HEK293T (cell line): ENCODE data around the gene NFKBIZ.

Source experiments
- CTCF ChIA-PET: fragments of 350-600 bp; formaldehyde crosslinking; extraction: SDS; loops from one replicate; lab custom pipeline; 2021; ENCODE audit warnings: antibody characterized with exemption, inconsistent platforms; lab: Yijun Ruan, JAX
- POLR2A ChIA-PET: fragments of 350-600 bp; formaldehyde crosslinking; extraction: SDS; loops from one replicate; lab custom pipeline; 2020; ENCODE audit warnings: antibody characterized with exemption, inconsistent platforms; lab: Yijun Ruan, JAX
- DNase-seq: peaks from one replicate; pipeline ENCODE4 v3.0.0; 2012; ENCODE audit warnings: mixed read lengths; ENCODE audit errors: extremely low spot score
- ARNT ChIP-seq: fragments of 450-650 bp; IDR thresholded peaks from 2 replicates; pipeline ENCODE4 v1.6.1; 2017; ENCODE audit warnings: mild to moderate bottlenecking
- BHLHE40 ChIP-seq: fragments of 450-650 bp; IDR thresholded peaks from 2 replicates; pipeline ENCODE4 v1.6.1; 2016; ENCODE audit warnings: mild to moderate bottlenecking, moderate library complexity, borderline replicate concordance
- CTBP1 ChIP-seq: fragments of 450-650 bp; IDR thresholded peaks from 2 replicates; pipeline ENCODE4 v1.6.1; 2016; ENCODE audit warnings: borderline replicate concordance
- ELF4 ChIP-seq: fragments of 450-650 bp; IDR thresholded peaks from 2 replicates; pipeline ENCODE4 v1.6.1; 2017; ENCODE audit warnings: antibody characterized with exemption
- FOXA1 ChIP-seq: fragments of 450-650 bp; IDR thresholded peaks from 2 replicates; pipeline ENCODE4 v1.6.1; 2016; ENCODE audit warnings: mild to moderate bottlenecking
- FOXK2 ChIP-seq: fragments of 450-650 bp; IDR thresholded peaks from 2 replicates; pipeline ENCODE4 v1.6.1; 2016; ENCODE audit warnings: mild to moderate bottlenecking
- FOXM1 ChIP-seq: fragments of 450-650 bp; IDR thresholded peaks from 2 replicates; pipeline ENCODE4 v1.6.1; 2017; ENCODE audit warnings: mild to moderate bottlenecking, borderline replicate concordance
- HDGF ChIP-seq: fragments of 450-650 bp; IDR thresholded peaks from 2 replicates; pipeline ENCODE4 v1.6.1; 2017; ENCODE audit warnings: antibody characterized with exemption, borderline replicate concordance
- L3MBTL2 ChIP-seq: fragments of 450-650 bp; conservative IDR thresholded peaks from 2 replicates; pipeline ENCODE4 v1.6.1; 2016; ENCODE audit warnings: mild to moderate bottlenecking
- LEF1 ChIP-seq: fragments of 450-650 bp; IDR thresholded peaks from 2 replicates; pipeline ENCODE4 v1.6.1; 2017; ENCODE audit warnings: mild to moderate bottlenecking, borderline replicate concordance
- NFRKB ChIP-seq: fragments of 450-650 bp; IDR thresholded peaks from 2 replicates; pipeline ENCODE4 v1.6.1; 2016; ENCODE audit warnings: mild to moderate bottlenecking, moderate library complexity
- SP1 ChIP-seq: fragments of 450-650 bp; IDR thresholded peaks from 2 replicates; pipeline ENCODE4 v1.6.1; 2017
- SUZ12 ChIP-seq: fragments of 450-650 bp; IDR thresholded peaks from 2 replicates; pipeline ENCODE4 v1.6.1; 2016; ENCODE audit warnings: mild to moderate bottlenecking
- TARDBP ChIP-seq: fragments of 450-650 bp; IDR thresholded peaks from 2 replicates; pipeline ENCODE4 v1.6.1; 2016
- ZNF384 ChIP-seq: fragments of 450-650 bp; IDR thresholded peaks from 2 replicates; pipeline ENCODE4 v1.6.1; 2016
- TF ChIP-seq, protein P1 (sequence below): fragments of 450-650 bp; IDR thresholded peaks from 2 replicates; pipeline ENCODE4 v1.6.1; 2016

Gene NFKBIZ

DNA sequence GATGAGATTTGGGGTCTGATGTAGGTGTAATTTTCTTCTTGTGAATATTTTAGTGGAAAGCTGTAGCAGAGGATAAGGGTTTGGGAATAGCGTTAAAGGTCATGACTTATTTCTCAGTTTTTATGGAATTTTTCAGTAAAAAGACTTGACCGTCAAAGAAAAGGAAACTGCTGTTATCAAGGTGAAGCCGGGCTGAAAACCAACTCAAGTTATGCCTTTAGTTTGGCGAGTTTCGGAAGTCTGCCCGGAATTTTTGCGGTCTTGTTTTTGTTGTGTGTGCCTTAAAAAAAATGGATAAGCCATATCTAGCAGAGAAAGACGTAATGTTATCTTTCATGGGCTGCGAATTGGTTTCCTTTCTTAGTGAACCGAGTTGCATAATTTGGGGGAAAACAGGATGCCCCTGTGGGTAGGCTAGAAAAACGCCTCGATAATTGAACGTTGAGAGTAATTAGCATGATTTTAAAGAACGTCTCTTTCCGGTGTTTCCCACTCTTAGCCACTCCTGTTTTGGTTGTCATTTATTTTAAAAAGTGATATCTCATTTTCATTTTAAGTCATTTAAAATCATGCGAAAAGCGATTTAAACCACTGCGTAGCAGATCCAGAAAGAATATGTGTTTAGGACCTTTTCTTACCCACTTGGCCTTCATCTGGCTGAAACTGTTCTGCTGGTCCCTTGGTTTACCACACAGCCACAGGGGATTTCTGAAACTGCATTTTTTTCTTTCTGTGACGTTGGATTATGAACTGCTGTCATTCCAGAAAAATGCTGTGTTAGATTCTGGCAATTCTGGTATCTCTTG is 1.1 kb downstream of the NFKBIZ start:
- DNase-seq: no peak
- TF ChIP-seq FOXK2 (no peak), ELF4 (no peak), CTBP1 (no peak), ZNF384 (no peak), ARNT (no peak), FOXA1 (no peak)
- POLR2A ChIA-PET: interaction anchor here (1.2 to 2.2 kb wide), 14 partner anchors 8 to 239 kb away, joined by 3 to 17 read pairs (median 7); no protein-coding TSS in a partner anchor
- CTCF ChIA-PET: no interaction called here

DNA sequence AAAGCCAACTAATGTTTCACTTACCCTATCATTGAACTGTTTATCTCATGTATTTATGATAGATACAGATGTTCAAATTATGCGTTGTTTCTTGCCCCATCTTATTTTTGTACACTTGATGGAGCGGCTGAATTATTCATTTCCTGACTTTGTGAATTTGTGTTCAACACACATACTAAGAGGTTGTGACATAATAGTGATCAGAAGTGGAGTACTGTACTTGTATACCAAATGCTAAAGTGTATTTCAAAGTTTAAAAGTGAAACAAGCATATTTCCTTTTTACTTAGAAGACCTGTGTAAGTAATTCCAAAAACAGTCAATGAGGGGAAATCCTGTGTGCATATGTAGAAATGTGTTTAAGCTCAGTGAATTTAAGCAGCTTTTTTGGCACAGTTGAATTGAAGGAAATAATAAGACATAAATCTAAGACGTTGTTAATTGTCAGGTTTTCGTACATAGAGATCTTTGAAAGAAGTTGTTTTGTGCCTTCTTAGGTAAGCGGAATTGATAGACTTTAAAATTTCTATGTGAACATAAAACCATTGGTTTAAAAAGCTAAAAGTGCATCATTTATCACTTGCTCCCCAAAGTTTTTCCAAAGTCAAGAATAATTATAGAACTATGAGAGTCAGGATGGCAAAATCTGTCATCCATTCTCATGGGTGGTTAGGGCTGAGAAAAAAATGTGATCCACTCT is 1.9 kb downstream of the NFKBIZ start:
- no peak for DNase-seq
- ChIA-PET POLR2A (no interaction called here), CTCF (no interaction called here)
- TF ChIP-seq CTBP1 (no peak), ELF4 (no peak), FOXA1 (no peak), ARNT (no peak), FOXK2 (no peak), SP1 (no peak), HDGF (no peak), LEF1 (no peak)

DNA sequence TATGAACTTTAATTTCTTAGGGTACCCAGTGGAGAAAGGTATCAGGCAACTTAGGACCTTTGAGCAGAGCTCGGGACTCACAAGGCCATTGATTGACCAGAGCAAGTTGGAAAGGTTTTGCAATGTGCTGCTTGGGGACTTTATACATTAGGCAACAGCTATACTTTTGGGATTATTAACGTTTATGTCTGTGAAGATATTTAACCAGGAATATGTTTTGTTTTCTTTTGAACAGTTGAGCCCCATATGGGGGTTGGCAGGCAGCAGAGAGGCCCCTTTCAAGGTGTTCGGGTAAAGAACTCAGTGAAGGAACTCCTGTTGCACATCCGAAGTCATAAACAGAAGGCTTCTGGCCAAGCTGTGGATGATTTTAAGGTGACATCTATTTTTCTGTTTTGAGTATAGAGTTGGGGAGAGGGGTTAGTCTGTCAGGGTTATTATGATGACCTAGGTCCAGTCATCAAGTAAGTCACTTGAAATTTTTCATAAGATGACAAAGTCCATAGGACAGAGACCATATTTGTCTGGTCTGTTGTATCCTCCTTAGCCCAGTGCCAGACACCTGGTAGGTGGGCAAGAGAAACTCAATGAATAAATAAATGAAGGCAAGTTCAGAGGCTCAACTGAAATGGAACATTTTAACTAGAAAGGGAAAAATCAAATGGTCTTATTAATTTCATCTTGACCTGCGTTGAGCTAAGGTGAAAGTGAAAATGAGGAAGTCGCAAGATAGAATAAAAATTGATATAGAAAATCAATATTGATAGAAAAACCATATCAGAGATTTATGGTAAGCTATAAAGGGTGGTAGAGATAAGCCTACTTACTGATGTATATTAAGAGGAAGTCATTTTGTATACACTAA is 2.8 kb downstream of the NFKBIZ start:
- CTCF ChIA-PET: no interaction called here
- DNase-seq: no peak
- POLR2A ChIA-PET: no interaction called here
- TF ChIP-seq, protein P1, sequence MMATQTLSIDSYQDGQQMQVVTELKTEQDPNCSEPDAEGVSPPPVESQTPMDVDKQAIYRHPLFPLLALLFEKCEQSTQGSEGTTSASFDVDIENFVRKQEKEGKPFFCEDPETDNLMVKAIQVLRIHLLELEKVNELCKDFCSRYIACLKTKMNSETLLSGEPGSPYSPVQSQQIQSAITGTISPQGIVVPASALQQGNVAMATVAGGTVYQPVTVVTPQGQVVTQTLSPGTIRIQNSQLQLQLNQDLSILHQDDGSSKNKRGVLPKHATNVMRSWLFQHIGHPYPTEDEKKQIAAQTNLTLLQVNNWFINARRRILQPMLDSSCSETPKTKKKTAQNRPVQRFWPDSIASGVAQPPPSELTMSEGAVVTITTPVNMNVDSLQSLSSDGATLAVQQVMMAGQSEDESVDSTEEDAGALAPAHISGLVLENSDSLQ: no peak
- no peak for TF ChIP-seq SUZ12
- no peak for TF ChIP-seq ARNT
- TF ChIP-seq NFRKB: no peak
- no peak for TF ChIP-seq FOXA1
- TF ChIP-seq FOXM1: no peak
- no peak for TF ChIP-seq ELF4
- no peak for TF ChIP-seq TARDBP
- no peak for TF ChIP-seq CTBP1
- no peak for TF ChIP-seq LEF1
- TF ChIP-seq HDGF: no peak
- no peak for TF ChIP-seq BHLHE40
- no peak for TF ChIP-seq SP1
- no peak for TF ChIP-seq L3MBTL2
- no peak for TF ChIP-seq ZNF384
- TF ChIP-seq FOXK2: no peak

DNA sequence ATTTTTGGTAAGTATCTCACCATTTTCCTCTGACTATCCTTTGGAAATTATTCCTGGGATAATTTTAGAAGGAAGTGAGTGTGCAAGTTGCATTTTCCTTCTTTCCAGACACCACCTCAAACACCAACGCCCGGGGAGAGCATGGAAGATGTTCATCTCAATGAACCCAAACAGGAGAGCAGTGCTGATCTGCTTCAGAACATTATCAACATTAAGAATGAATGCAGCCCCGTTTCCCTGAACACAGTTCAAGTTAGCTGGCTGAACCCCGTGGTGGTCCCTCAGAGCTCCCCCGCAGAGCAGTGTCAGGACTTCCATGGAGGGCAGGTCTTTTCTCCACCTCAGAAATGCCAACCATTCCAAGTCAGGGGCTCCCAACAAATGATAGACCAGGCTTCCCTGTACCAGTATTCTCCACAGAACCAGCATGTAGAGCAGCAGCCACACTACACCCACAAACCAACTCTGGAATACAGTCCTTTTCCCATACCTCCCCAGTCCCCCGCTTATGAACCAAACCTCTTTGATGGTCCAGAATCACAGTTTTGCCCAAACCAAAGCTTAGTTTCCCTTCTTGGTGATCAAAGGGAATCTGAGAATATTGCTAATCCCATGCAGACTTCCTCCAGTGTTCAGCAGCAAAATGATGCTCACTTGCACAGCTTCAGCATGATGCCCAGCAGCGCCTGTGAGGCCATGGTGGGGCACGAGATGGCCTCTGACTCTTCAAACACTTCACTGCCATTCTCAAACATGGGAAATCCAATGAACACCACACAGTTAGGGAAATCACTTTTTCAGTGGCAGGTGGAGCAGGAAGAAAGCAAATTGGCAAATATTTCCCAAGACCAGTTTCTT is 3.9 kb downstream of the NFKBIZ start:
- no peak for DNase-seq
- TF ChIP-seq TARDBP: no peak
- TF ChIP-seq ZNF384: no peak
- CTCF ChIA-PET: no interaction called here
- POLR2A ChIA-PET: no interaction called here

DNA sequence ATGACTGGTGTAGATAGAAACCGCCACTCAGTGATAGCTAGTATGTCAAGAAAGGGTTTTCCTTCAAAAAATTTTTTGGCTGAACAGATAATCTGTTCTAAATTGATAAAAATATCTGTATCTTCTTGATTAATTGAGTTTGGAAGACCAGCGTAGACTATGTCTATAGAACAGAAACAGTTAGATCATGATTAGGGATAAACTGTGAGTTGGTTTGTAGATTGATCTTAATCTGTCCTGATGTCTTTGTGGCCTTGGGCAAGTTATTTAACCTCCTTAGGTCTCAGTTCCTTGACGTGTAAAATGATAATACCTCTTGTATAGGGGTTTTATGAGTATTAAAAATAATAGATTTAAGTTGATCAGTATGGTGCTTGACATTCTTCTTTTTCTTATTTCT is 4.7 kb downstream of the NFKBIZ start:
- no peak for TF ChIP-seq FOXM1
- no peak for TF ChIP-seq TARDBP
- TF ChIP-seq, protein P1: no peak
- no peak for TF ChIP-seq NFRKB
- TF ChIP-seq BHLHE40: no peak
- TF ChIP-seq FOXA1: no peak
- no peak for TF ChIP-seq HDGF
- no peak for TF ChIP-seq FOXK2
- TF ChIP-seq SP1: no peak
- no peak for TF ChIP-seq CTBP1
- ChIA-PET CTCF (no interaction called here), POLR2A (no interaction called here)
- no peak for DNase-seq

DNA sequence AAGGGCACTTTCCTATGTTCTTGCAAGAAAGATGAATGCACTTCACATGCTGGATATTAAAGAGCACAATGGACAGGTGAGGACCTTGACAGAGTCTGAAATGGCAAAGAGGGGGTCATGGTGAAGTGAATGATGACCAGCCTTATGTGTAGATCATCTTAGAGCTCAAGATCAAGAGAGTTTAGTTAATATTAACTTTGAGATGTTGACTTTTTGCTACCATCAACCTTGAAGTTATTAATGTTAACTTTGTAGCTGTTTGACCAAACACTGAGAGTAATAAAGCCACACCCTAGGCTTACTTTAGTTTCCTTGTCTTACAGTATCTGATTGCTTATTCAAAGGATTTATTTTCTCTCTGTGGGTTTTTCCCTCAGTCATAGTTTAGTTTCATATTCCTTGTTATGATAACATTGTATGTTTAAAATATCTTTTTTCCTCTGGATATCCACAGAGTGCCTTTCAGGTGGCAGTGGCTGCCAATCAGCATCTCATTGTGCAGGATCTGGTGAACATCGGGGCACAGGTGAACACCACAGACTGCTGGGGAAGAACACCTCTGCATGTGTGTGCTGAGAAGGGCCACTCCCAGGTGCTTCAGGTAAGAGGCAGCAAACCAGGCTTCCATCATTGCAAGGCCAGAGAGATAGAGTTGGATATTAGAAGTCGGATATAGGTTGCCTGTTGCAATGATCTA is 5.4 kb downstream of the NFKBIZ start:
- CTCF ChIA-PET: no interaction called here
- TF ChIP-seq, protein P1: no peak
- TF ChIP-seq FOXM1: no peak
- no peak for TF ChIP-seq HDGF
- no peak for TF ChIP-seq LEF1
- POLR2A ChIA-PET: no interaction called here
- DNase-seq: no peak
